Fibroblast of villous mesenchyme (primary cell): ENCODE results near the gene NCAM1. TPM values are rescaled to one million over a fixed set of nuclear protein-coding genes. Genes with fewer than 3 reads are reported as not detected.

ENCODE experiments used
- DNase-seq: peaks from one replicate; pipeline ENCODE4 v3.0.0-alpha.2; 2010; ENCODE audit warnings: low read depth
- H3K4me3 ChIP-seq: 2 replicates; pipeline ENCODE4 v1.5.1; 2011; ENCODE audit warnings: low read depth, mild to moderate bottlenecking, low read length
- CTCF ChIP-seq: IDR thresholded peaks from 2 replicates; pipeline ENCODE4 v1.5.1; 2012; ENCODE audit warnings: low read depth, mild to moderate bottlenecking, low read length; ENCODE audit not compliant: insufficient read depth
- total RNA-seq: library from RNA; depleted of rRNA; stranded (reverse); fragments of >200 nt; gene quantifications from 2 replicates; pipeline ENCODE4 v1.2.3, GENCODE V29; 2012

Gene NCAM1
- total RNA-seq, 1 donor, result 0.86 TPM

- DNase-seq, result no peak
- no peak overlapping the region for H3K4me3 ChIP-seq
- TF ChIP-seq CTCF, result no peak
Measured at GRCh38 chr11:113142508-113142907, 181.3 kb downstream of the NCAM1 start.

- no peak for DNase-seq
- no peak for TF ChIP-seq CTCF
- H3K4me3 ChIP-seq, result no peak overlapping the region
Measured at GRCh38 chr11:113147249-113147648, 186.0 kb downstream of the NCAM1 start.

GRCh38 chr11:113148076-113148475 is 186.9 kb downstream of the NCAM1 start:
- no peak for DNase-seq
- no peak overlapping the region for H3K4me3 ChIP-seq
- TF ChIP-seq CTCF, result no peak

GRCh38 chr11:113148652-113149051 is 187.4 kb downstream of the NCAM1 start:
- DNase-seq, result no peak
- no peak overlapping the region for H3K4me3 ChIP-seq
- TF ChIP-seq CTCF, result no peak

- H3K4me3 ChIP-seq, result no peak overlapping the region
- no peak for TF ChIP-seq CTCF
- DNase-seq, result no peak
Measured at GRCh38 chr11:113151521-113151920, 190.3 kb downstream of the NCAM1 start.

GRCh38 chr11:113152500-113152899 is 191.3 kb downstream of the NCAM1 start:
- no peak for TF ChIP-seq CTCF
- no peak overlapping the region for H3K4me3 ChIP-seq
- DNase-seq, result no peak

- no peak for DNase-seq
- no peak for TF ChIP-seq CTCF
- no peak overlapping the region for H3K4me3 ChIP-seq
Measured at GRCh38 chr11:113153847-113154246, 192.6 kb downstream of the NCAM1 start.
